GM12878 (cell line): ENCODE measurements around the gene PRKCQ.

Experiments
- ASH2L ChIP-seq: fragments of 300-600, 200-600 bp; sonication (generic); IDR thresholded peaks from 2 replicates; pipeline ENCODE4 v1.6.1; 2017; ENCODE audit warnings: low read depth, mild to moderate bottlenecking, borderline replicate concordance
- ATF2 ChIP-seq: IDR thresholded peaks from 2 replicates; pipeline ENCODE4 v1.6.1; 2012; ENCODE audit warnings: low read length, inconsistent platforms
- ATF7 ChIP-seq: fragments of 450-650 bp; IDR thresholded peaks from 2 replicates; pipeline ENCODE4 v1.6.1; 2016; ENCODE audit warnings: low read depth, mild to moderate bottlenecking
- NRF1 ChIP-seq: conservative IDR thresholded peaks from 2 replicates; pipeline ENCODE4 v1.6.1; 2011; ENCODE audit warnings: mild to moderate bottlenecking, low read depth, low read length, improper control_type of control experiment
- REST ChIP-seq: IDR thresholded peaks from 2 replicates; pipeline ENCODE4 v1.6.1; 2012; ENCODE audit warnings: mild to moderate bottlenecking, low read depth, low read length
- SP1 ChIP-seq: IDR thresholded peaks from one replicate; pipeline ENCODE4 v1.6.1; 2011; ENCODE audit warnings: low read depth, low read length
- TCF7 ChIP-seq: IDR thresholded peaks from 2 replicates; pipeline ENCODE4 v1.6.1; 2014; ENCODE audit warnings: antibody characterized with exemption, borderline replicate concordance
- TF ChIP-seq, protein P1 (sequence below): IDR thresholded peaks from 2 replicates; pipeline ENCODE4 v1.6.1; 2011; ENCODE audit warnings: low read depth, low read length, improper control_type of control experiment, borderline replicate concordance

- TF ChIP-seq TCF7 = no peak
- TF ChIP-seq ATF7 = no peak
- no peak for TF ChIP-seq SP1
- TF ChIP-seq ASH2L = no peak
- TF ChIP-seq, protein P1, sequence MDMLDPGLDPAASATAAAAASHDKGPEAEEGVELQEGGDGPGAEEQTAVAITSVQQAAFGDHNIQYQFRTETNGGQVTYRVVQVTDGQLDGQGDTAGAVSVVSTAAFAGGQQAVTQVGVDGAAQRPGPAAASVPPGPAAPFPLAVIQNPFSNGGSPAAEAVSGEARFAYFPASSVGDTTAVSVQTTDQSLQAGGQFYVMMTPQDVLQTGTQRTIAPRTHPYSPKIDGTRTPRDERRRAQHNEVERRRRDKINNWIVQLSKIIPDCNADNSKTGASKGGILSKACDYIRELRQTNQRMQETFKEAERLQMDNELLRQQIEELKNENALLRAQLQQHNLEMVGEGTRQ = no peak
- no peak for TF ChIP-seq ATF2
- no peak for TF ChIP-seq REST
- TF ChIP-seq NRF1 = no peak
Measured at GRCh38 chr10:6574664-6575176, 5.4 kb downstream of the PRKCQ start.
